ENCODE results near the gene CRISP2. TPM values are rescaled to one million over a fixed set of nuclear protein-coding genes. Genes with fewer than 3 reads are reported as not detected.

The CRISP2 gene, protein sequence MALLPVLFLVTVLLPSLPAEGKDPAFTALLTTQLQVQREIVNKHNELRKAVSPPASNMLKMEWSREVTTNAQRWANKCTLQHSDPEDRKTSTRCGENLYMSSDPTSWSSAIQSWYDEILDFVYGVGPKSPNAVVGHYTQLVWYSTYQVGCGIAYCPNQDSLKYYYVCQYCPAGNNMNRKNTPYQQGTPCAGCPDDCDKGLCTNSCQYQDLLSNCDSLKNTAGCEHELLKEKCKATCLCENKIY
- not detected in 2 replicates for total RNA-seq (2021; fragmentation: NEBNext Ultra II Directional; extraction: Animal tissue kit (Norgen Biotek cat#: 25700))
- polyA plus RNA-seq (2011; rRNA removed) = 0.06 and 0.13 TPM in 2 replicates
- 0.09 TPM for polyA plus RNA-seq (2011; cell fraction: cytosol; rRNA removed)
- not detected for polyA plus RNA-seq (2011; cell fraction: nucleus; rRNA removed)
- polyA plus RNA-seq (2012, experiment 1 of 2) = 0.17 TPM in 1 of 4 replicates, not detected in the others
- 0.21 TPM for polyA plus RNA-seq (2012, experiment 2 of 2)
- polyA plus RNA-seq (2013, experiment 1 of 2) = not detected
- not detected for polyA plus RNA-seq (2013, experiment 2 of 2)
- polyA minus RNA-seq (2011; rRNA and poly(A)+ RNA removed) = not detected in 2 replicates
- not detected for polyA minus RNA-seq (2011; cell fraction: cytosol; rRNA and poly(A)+ RNA removed)
- not detected for polyA minus RNA-seq (2011; cell fraction: nucleus; rRNA and poly(A)+ RNA removed)
- long read RNA-seq, experiment 1 = 0 reads
- long read RNA-seq, experiment 2 = 0 reads

DNA sequence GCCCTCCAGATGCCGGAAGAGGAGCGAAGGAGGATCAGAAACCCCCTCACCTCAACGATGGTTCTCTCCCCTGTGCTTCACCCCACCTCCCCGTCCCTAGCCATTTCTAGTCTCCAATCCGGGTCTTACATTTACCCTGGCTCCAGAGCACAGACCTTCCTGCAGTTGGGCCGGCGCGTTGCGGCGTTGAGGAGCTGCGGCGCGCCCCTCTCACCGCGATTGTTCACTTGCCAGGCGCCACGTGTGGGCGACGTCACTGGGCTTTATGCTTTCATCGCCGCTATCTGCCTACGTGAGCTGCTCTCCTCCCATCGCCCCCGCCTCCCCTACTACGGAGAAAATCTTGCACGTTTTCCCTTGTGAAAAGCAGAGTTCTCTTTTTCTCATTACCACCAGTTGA lies at the start of gene CRISP2:
Gene CRISP2 (minus strand): TSS at position 198 of the 400 bp plus-strand sequence. CDS start 4,347 bp downstream, outside the sequence.
- ChIA-PET POLR2A (ENCODE audit: partially characterized antibody) (no interaction called here), CTCF (ENCODE audit: partially characterized antibody) (no interaction called here)
- H3K4ac ChIP-seq (replicated peaks; ENCODE audit: insufficient read length, low read depth, low read length) = no peak within 1 kb of the TSS
- H3K18ac ChIP-seq (ENCODE audit: extremely low read depth, low read length) = no peak within 1 kb of the TSS
- peak within 1 kb of the TSS in 1 of 4 experiments; percentile 16; a peak in 1 of 7 replicates for H3K9ac ChIP-seq (replicated peaks in 1 of 4; ENCODE audit: extremely low read depth in 1 of 4, low read depth in 3 of 4, low read length in 3 of 4)
- no peaks in the 10 kb centered on the region for H3K79me2 ChIP-seq (ENCODE audit: control insufficient read depth in 1 of 2, insufficient read depth in 2 of 2, low read length in 2 of 2)
- H3K23ac ChIP-seq (ENCODE audit: insufficient read length) = no peak within 1 kb of the TSS
- peak within 1 kb of the TSS; percentile 72; the same call in 1 of the 2 replicates for H2AFZ ChIP-seq (ENCODE audit: low read length)
- H3K79me1 ChIP-seq (ENCODE audit: low read depth, low read length) = no peaks in the 10 kb centered on the region
- H3K4me3 ChIP-seq (ENCODE audit: extremely low read depth in 1 of 4, insufficient read depth in 2 of 4, low read depth in 3 of 4, low read length in 4 of 4) = no peak within 1 kb of the TSS
- H4K5ac ChIP-seq (ENCODE audit: insufficient read length, low read depth, low read length) = no peak within 1 kb of the TSS
- no peak within 1 kb of the TSS for H3K14ac ChIP-seq (ENCODE audit: insufficient read length)
- H2BK120ac ChIP-seq (replicated peaks; ENCODE audit: low read depth, low read length) = no peak within 1 kb of the TSS
- no peak within 1 kb of the TSS; the same call in 1 of the 2 replicates for H2BK12ac ChIP-seq (ENCODE audit: low read depth, low read length)
- H4K8ac ChIP-seq (ENCODE audit: extremely low read depth, insufficient read depth, low read length) = no peak within 1 kb of the TSS; the same call in 1 of the 2 replicates
- H2AK5ac ChIP-seq (ENCODE audit: low read depth, low read length) = no peak within 1 kb of the TSS
- no peak within 1 kb of the TSS for H2BK15ac ChIP-seq (ENCODE audit: low read length)
- H3K23me2 ChIP-seq (ENCODE audit: low read depth, low read length) = no peaks in the 10 kb centered on the region
- no peaks in the 10 kb centered on the region; a peak in 1 of 7 replicates for H3K27me3 ChIP-seq (replicated peaks in 1 of 4; ENCODE audit: control insufficient read depth in 3 of 4, extremely low read depth in 1 of 4, insufficient read depth in 3 of 4, low read length in 3 of 4)
- FAIRE-seq (no peak), DNase-seq (ENCODE audit: low read depth in 1 of 2, low spot score in 2 of 2) (no peak)
- H3K56ac ChIP-seq (replicated peaks; ENCODE audit: insufficient read length, low read depth, low read length) = no peak within 1 kb of the TSS
- no peaks in the 10 kb centered on the region for H4K20me1 ChIP-seq (replicated peaks in 1 of 2; ENCODE audit: control insufficient read depth in 1 of 2, insufficient read depth in 2 of 2, low read length in 2 of 2)
- H3K4me2 ChIP-seq (ENCODE audit: insufficient read depth in 1 of 2, low read depth in 2 of 2, low read length in 2 of 2) = peak within 1 kb of the TSS in 1 of 2 experiments; percentile 55; a peak in 2 of 4 replicates
- H3K4me1 ChIP-seq (replicated peaks in 1 of 4; ENCODE audit: control insufficient read depth in 3 of 4, insufficient read depth in 4 of 4, low read length in 3 of 4) = no peaks in the 10 kb centered on the region
- H3K27ac ChIP-seq (ENCODE audit: low read depth, low read length) = no peak within 1 kb of the TSS
- H3K36me3 ChIP-seq (ENCODE audit: control insufficient read depth in 2 of 4, insufficient read depth in 4 of 4, low read length in 3 of 4) = no peaks in the 10 kb centered on the region
- H2BK20ac ChIP-seq (ENCODE audit: low read length) = no peak within 1 kb of the TSS
- peaks cover 7 to 10% of the 10 kb centered on the region in 2 experiments; a peak in 3 of 4 replicates for H3K9me3 ChIP-seq (ENCODE audit: insufficient read depth in 2 of 2, low read depth in 1 of 2, low read length in 1 of 2)
- no peak within 1 kb of the TSS for H4K91ac ChIP-seq (replicated peaks; ENCODE audit: insufficient read length, low read length)
- TF ChIP-seq NRF1 (IDR thresholded peaks at IDR 0.05; ENCODE audit: low read depth, low read length) (no peak), MAX (IDR thresholded peaks at IDR 0.05) (peak; percentile 70), CREB1 (IDR thresholded peaks at IDR 0.05) (peak; percentile 47; the same call in 1 of the 2 replicates), SIX5 (IDR thresholded peaks at IDR 0.05; ENCODE audit: low read depth, low read length) (no peak), E2F6 (IDR thresholded peaks at IDR 0.05) (peak; percentile 14; the same call in 1 of the 2 replicates)
- WGBS, 2 experiments (ENCODE audit: extremely low coverage in 1 of 2, insufficient coverage in 1 of 2, insufficient read length in 1 of 2, insufficient replicate concordance in 2 of 2, low coverage in 1 of 2, low lambda C conversion rate in 2 of 2, missing lambda C conversion rate in 1 of 2) = 76% methylated on average over 24 of the region's 26 CpGs; no CpG with 5 or more reads in 1 of the 2 experiments
- no peak within 1 kb of the TSS for H2BK5ac ChIP-seq (ENCODE audit: low read depth, low read length)

All from H1 (cell line).